ENCODE measurements around the gene CACNA1B. TPM values are rescaled to one million over a fixed set of nuclear protein-coding genes. Genes with fewer than 3 reads are reported as not detected.
"Not testable (repeated sequence)": the region's sequence is repeated elsewhere in the genome, so short reads cannot be mapped to it uniquely, and the experiment has no call there.

CACNA1B gene
- 0.08 TPM for polyA plus RNA-seq (2013, experiment 1 of 2)
- 0.12 TPM for polyA plus RNA-seq (2013, experiment 2 of 2)

- H4K91ac ChIP-seq (ENCODE audit: low read length); H2AK5ac ChIP-seq (ENCODE audit: low read length, severe bottlenecking); H3K36me3 ChIP-seq (ENCODE audit: control insufficient read depth in 1 of 2, insufficient read depth in 2 of 2, low read depth in 1 of 2, low read length in 2 of 2); H2BK120ac ChIP-seq (ENCODE audit: low read depth, low read length); H3K79me1 ChIP-seq (replicated peaks; ENCODE audit: low read length, poor library complexity, severe bottlenecking); H3K18ac ChIP-seq (ENCODE audit: low read depth in 1 of 2, low read length in 2 of 2); H3K4me1 ChIP-seq (ENCODE audit: control insufficient read depth, insufficient read depth, low read depth, low read length); H3K4ac ChIP-seq (ENCODE audit: low read depth in 1 of 2, low read length in 2 of 2); H3K9me3 ChIP-seq (ENCODE audit: control insufficient read depth, low read length); H2AFZ ChIP-seq (ENCODE audit: low read depth, low read length); H4K8ac ChIP-seq (ENCODE audit: low read length); DNase-seq; H3K9ac ChIP-seq (ENCODE audit: low read length); H3K23ac ChIP-seq (ENCODE audit: low read length in 2 of 2); H3K27ac ChIP-seq (ENCODE audit: low read length, poor library complexity, severe bottlenecking); H2BK5ac ChIP-seq (ENCODE audit: low read depth, low read length, poor library complexity, severe bottlenecking); H2BK15ac ChIP-seq (ENCODE audit: low read depth, poor library complexity, severe bottlenecking); H2BK12ac ChIP-seq (ENCODE audit: low read length in 2 of 2); H3K14ac ChIP-seq (ENCODE audit: low read length in 2 of 2): not testable (repeated sequence)
- H3K27me3 ChIP-seq (ENCODE audit: control insufficient read depth in 1 of 2, insufficient read depth in 1 of 2, low read length in 2 of 2): peaks cover 20 to 45% of the 10 kb centered on the region in 2 experiments
- peak within 1 kb of the TSS; percentile 17 for H3K4me2 ChIP-seq (ENCODE audit: low read length, poor library complexity, severe bottlenecking)
- 8% methylated on average over 8 of the region's 95 CpGs for WGBS
- H3K4me3 ChIP-seq (ENCODE audit: insufficient read depth in 1 of 2, low read depth in 1 of 2, low read length in 2 of 2): peak within 1 kb of the TSS in 1 of 2 experiments; percentile 49
Observed at GRCh38 chr9:137877506-137878122, at the start of gene CACNA1B. Gene CACNA1B, plus strand, starts transcription at chr9:137877782. Its CDS starts 152 bp downstream, at chr9:137877934.

- no peak overlapping the region for H3K4me2 ChIP-seq (ENCODE audit: low read length, poor library complexity, severe bottlenecking)
- H3K79me1 ChIP-seq (replicated peaks; ENCODE audit: low read length, poor library complexity, severe bottlenecking): peaks cover 64% of the 10 kb centered on the region
- H3K9ac ChIP-seq (ENCODE audit: low read length): no peak overlapping the region
- H3K4me3 ChIP-seq (ENCODE audit: insufficient read depth in 1 of 2, low read depth in 1 of 2, low read length in 2 of 2): no peak overlapping the region
- no peak overlapping the region for H3K27ac ChIP-seq (ENCODE audit: low read length, poor library complexity, severe bottlenecking)
- no peak for DNase-seq
- no peaks in the 10 kb centered on the region for H3K4me1 ChIP-seq (ENCODE audit: control insufficient read depth, insufficient read depth, low read depth, low read length)
- H4K91ac ChIP-seq (ENCODE audit: low read length): no peak overlapping the region
- H3K14ac ChIP-seq (ENCODE audit: low read length in 2 of 2): no peak overlapping the region
- H2BK12ac ChIP-seq (ENCODE audit: low read length in 2 of 2): no peak overlapping the region
- H4K8ac ChIP-seq (ENCODE audit: low read length): no peak overlapping the region
- no peak overlapping the region for H3K23ac ChIP-seq (ENCODE audit: low read length in 2 of 2)
- H3K4ac ChIP-seq (ENCODE audit: low read depth in 1 of 2, low read length in 2 of 2): no peak overlapping the region
- no peak overlapping the region for H2BK15ac ChIP-seq (ENCODE audit: low read depth, poor library complexity, severe bottlenecking)
- H3K18ac ChIP-seq (ENCODE audit: low read depth in 1 of 2, low read length in 2 of 2): no peak overlapping the region
- no peak overlapping the region for H2BK5ac ChIP-seq (ENCODE audit: low read depth, low read length, poor library complexity, severe bottlenecking)
- no peak overlapping the region for H2AK5ac ChIP-seq (ENCODE audit: low read length, severe bottlenecking)
- no peak overlapping the region for H2AFZ ChIP-seq (ENCODE audit: low read depth, low read length)
- no peaks in the 10 kb centered on the region for H3K27me3 ChIP-seq (ENCODE audit: control insufficient read depth in 1 of 2, insufficient read depth in 1 of 2, low read length in 2 of 2)
- no peak overlapping the region for H2BK120ac ChIP-seq (ENCODE audit: low read depth, low read length)
- 99% methylated on average over 20 of the region's 20 CpGs for WGBS
- peaks cover 59 to 65% of the 10 kb centered on the region in 2 experiments for H3K36me3 ChIP-seq (ENCODE audit: control insufficient read depth in 1 of 2, insufficient read depth in 2 of 2, low read depth in 1 of 2, low read length in 2 of 2)
- H3K9me3 ChIP-seq (ENCODE audit: control insufficient read depth, low read length): peaks cover 6% of the 10 kb centered on the region
Observed at GRCh38 chr9:137827908-137828526, 49.6 kb upstream of the CACNA1B start.

DNA sequence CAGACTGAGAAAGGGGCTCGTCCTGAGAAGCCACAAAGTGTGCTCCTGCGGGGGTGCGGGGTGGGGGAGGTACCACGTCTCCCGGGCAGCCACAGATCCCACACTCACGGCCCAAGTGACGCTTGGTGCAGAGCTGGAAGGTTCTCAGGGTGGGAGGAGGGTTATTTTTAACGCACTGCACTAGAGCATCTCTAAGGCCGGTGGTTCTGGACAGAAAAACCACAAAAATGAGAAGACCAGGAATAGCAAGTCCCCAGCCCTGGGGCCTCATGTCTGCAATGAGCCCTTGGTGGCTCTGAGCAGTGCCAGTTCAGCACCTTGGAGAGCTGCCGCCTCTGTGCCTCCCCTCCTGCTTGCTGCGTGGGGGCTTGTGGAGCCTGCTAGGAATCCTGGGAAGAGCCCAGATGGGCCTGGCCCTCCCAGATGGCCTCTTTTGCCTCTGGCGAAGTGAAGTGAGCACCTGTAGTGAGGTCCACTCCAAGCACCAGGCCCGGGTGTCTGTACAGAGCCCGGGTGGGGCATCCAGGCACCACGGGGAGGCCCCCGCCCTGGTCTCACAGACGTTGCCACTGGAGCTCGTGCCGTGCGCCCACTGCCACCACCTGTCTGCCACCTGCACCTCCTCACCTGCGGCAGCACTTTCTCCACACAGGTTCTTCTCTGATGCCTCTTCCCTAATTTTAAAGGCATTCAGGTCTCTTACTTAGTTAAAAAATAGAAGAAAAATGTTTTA lies 48.9 kb upstream of the CACNA1B start:
- Histone ChIP-seq H3K36me3 (ENCODE audit: control insufficient read depth in 1 of 2, insufficient read depth in 2 of 2, low read depth in 1 of 2, low read length in 2 of 2) (peaks cover 66 to 71% of the 10 kb centered on the region in 2 experiments), H3K27me3 (ENCODE audit: control insufficient read depth in 1 of 2, insufficient read depth in 1 of 2, low read length in 2 of 2) (no peaks in the 10 kb centered on the region), H4K8ac (ENCODE audit: low read length) (no peak overlapping the region), H2AFZ (ENCODE audit: low read depth, low read length) (no peak overlapping the region), H2AK5ac (ENCODE audit: low read length, severe bottlenecking) (no peak overlapping the region), H3K79me1 (replicated peaks; ENCODE audit: low read length, poor library complexity, severe bottlenecking) (peaks cover 70% of the 10 kb centered on the region), H3K4me1 (ENCODE audit: control insufficient read depth, insufficient read depth, low read depth, low read length) (no peaks in the 10 kb centered on the region), H4K91ac (ENCODE audit: low read length) (no peak overlapping the region), H3K4me2 (ENCODE audit: low read length, poor library complexity, severe bottlenecking) (no peak overlapping the region), H3K14ac (ENCODE audit: low read length in 2 of 2) (no peak overlapping the region), H3K9me3 (ENCODE audit: control insufficient read depth, low read length) (peaks cover 6% of the 10 kb centered on the region), H2BK5ac (ENCODE audit: low read depth, low read length, poor library complexity, severe bottlenecking) (no peak overlapping the region), H2BK15ac (ENCODE audit: low read depth, poor library complexity, severe bottlenecking) (no peak overlapping the region), H3K4me3 (ENCODE audit: insufficient read depth in 1 of 2, low read depth in 1 of 2, low read length in 2 of 2) (no peak overlapping the region), H3K18ac (ENCODE audit: low read depth in 1 of 2, low read length in 2 of 2) (no peak overlapping the region), H2BK12ac (ENCODE audit: low read length in 2 of 2) (no peak overlapping the region), H3K23ac (ENCODE audit: low read length in 2 of 2) (no peak overlapping the region), H2BK120ac (ENCODE audit: low read depth, low read length) (no peak overlapping the region), H3K27ac (ENCODE audit: low read length, poor library complexity, severe bottlenecking) (no peak overlapping the region), H3K9ac (ENCODE audit: low read length) (no peak overlapping the region), H3K4ac (ENCODE audit: low read depth in 1 of 2, low read length in 2 of 2) (no peak overlapping the region)
- WGBS: 85% methylated on average over 20 of the region's 21 CpGs
- peak; percentile 29 for DNase-seq
